GM12878 (cell line): ENCODE results near the gene PIAS1.

Experiments
- CEBPB ChIP-seq, 2 experiments: fragments of 150-350 bp in 1 of 2; IDR thresholded peaks; 2 replicates each; pipeline ENCODE4 v1.6.1; 2012 to 2014; ENCODE audit warnings: low read depth in 2 of 2, low read length in 2 of 2, borderline replicate concordance in 1 of 2, inconsistent platforms in 1 of 2
- EZH2 ChIP-seq: IDR thresholded peaks from 2 replicates; pipeline ENCODE4 v1.6.1; 2012; ENCODE audit warnings: low read depth, mild to moderate bottlenecking, control low read depth, inconsistent platforms, low read length, borderline replicate concordance; ENCODE audit not compliant: control insufficient read depth
- HDAC2 ChIP-seq: fragments of 200-600 bp; sonication (generic); IDR thresholded peaks from 2 replicates; pipeline ENCODE4 v1.6.1; 2017
- NBN ChIP-seq: fragments of 450-650 bp; IDR thresholded peaks from 2 replicates; pipeline ENCODE4 v1.6.1; 2016
- POLR2A ChIP-seq: IDR thresholded peaks from 2 replicates; pipeline ENCODE4 v1.6.1; 2011; ENCODE audit warnings: low read depth, mild to moderate bottlenecking, low read length
- POLR2AphosphoS5 ChIP-seq: IDR thresholded peaks from 2 replicates; pipeline ENCODE4 v1.6.1; 2011; ENCODE audit warnings: mild to moderate bottlenecking, low read length, inconsistent platforms
- SIX5 ChIP-seq: IDR thresholded peaks from 2 replicates; pipeline ENCODE4 v1.6.1; 2011; ENCODE audit warnings: mild to moderate bottlenecking, low read depth, low read length, moderate library complexity; ENCODE audit not compliant: severe bottlenecking
- YY1 ChIP-seq: IDR thresholded peaks from 2 replicates; pipeline ENCODE4 v1.6.1; 2011; ENCODE audit warnings: low read depth, mild to moderate bottlenecking, low read length
- ZZZ3 ChIP-seq: IDR thresholded peaks from 2 replicates; pipeline ENCODE4 v1.6.1; 2011; ENCODE audit warnings: low read depth; ENCODE audit not compliant: control insufficient read depth, insufficient read length
- TF ChIP-seq, protein P1 (sequence below): fragments of 450-650 bp; IDR thresholded peaks from 2 replicates; pipeline ENCODE4 v1.6.1; 2017; ENCODE audit warnings: mild to moderate bottlenecking
- TF ChIP-seq, protein P2 (sequence below), 3 experiments: IDR thresholded peaks in 2 of 3; conservative IDR thresholded peaks in 1 of 3; 2 replicates each; pipeline ENCODE4 v1.5.1; 2011; ENCODE audit warnings: low read depth in 3 of 3, low read length in 3 of 3, mild to moderate bottlenecking in 3 of 3, control low read depth in 2 of 3, moderate library complexity in 2 of 3, inconsistent platforms in 1 of 3, mixed read lengths in 1 of 3; ENCODE audit not compliant: control insufficient read depth in 2 of 3, insufficient read depth in 1 of 3; ENCODE audit errors: extremely low read depth in 1 of 3
- TF ChIP-seq, protein P3 (sequence below): fragments of 450-650 bp; IDR thresholded peaks from 2 replicates; pipeline ENCODE4 v1.6.1; 2016; ENCODE audit warnings: mild to moderate bottlenecking, moderate library complexity, borderline replicate concordance

DNA sequence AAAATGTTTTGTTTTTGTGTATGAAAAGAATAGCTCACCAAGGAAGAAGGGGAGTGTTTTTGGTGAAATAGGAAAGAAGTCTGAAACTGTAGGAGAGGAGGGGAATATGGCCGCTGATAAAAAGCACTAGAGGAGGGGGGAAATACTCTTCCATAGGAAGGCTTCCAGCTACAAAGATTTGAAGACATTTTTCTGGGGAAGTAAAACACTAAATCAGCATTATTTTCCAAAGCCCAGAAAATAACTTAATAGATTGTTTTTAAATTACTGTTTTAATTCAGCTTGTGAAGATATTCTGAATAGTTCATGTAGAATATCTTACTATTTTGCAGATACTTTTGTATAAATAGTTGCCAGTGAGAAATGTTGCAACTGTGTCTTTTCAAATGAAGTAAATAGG lies 96.1 kb downstream of the PIAS1 start:
- TF ChIP-seq, protein P1, sequence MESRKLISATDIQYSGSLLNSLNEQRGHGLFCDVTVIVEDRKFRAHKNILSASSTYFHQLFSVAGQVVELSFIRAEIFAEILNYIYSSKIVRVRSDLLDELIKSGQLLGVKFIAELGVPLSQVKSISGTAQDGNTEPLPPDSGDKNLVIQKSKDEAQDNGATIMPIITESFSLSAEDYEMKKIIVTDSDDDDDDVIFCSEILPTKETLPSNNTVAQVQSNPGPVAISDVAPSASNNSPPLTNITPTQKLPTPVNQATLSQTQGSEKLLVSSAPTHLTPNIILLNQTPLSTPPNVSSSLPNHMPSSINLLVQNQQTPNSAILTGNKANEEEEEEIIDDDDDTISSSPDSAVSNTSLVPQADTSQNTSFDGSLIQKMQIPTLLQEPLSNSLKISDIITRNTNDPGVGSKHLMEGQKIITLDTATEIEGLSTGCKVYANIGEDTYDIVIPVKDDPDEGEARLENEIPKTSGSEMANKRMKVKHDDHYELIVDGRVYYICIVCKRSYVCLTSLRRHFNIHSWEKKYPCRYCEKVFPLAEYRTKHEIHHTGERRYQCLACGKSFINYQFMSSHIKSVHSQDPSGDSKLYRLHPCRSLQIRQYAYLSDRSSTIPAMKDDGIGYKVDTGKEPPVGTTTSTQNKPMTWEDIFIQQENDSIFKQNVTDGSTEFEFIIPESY = no peak
- TF ChIP-seq NBN (no peak), HDAC2 (no peak), POLR2AphosphoS5 (no peak), POLR2A (no peak), YY1 (no peak), ZZZ3 (no peak), CEBPB (IDR thresholded peaks at IDR 0.05; ENCODE audit: borderline replicate concordance in 1 of 2, low read depth in 2 of 2, low read length in 2 of 2) (no peak), EZH2 (no peak), SIX5 (no peak)
- TF ChIP-seq, protein P2, sequence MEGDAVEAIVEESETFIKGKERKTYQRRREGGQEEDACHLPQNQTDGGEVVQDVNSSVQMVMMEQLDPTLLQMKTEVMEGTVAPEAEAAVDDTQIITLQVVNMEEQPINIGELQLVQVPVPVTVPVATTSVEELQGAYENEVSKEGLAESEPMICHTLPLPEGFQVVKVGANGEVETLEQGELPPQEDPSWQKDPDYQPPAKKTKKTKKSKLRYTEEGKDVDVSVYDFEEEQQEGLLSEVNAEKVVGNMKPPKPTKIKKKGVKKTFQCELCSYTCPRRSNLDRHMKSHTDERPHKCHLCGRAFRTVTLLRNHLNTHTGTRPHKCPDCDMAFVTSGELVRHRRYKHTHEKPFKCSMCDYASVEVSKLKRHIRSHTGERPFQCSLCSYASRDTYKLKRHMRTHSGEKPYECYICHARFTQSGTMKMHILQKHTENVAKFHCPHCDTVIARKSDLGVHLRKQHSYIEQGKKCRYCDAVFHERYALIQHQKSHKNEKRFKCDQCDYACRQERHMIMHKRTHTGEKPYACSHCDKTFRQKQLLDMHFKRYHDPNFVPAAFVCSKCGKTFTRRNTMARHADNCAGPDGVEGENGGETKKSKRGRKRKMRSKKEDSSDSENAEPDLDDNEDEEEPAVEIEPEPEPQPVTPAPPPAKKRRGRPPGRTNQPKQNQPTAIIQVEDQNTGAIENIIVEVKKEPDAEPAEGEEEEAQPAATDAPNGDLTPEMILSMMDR (IDR thresholded peaks at IDR 0.05 in 2 of 3, conservative IDR thresholded peaks at IDR 0.05 in 1 of 3; ENCODE audit: control insufficient read depth in 2 of 3, extremely low read depth in 1 of 3, insufficient read depth in 1 of 3, low read depth in 3 of 3, low read length in 3 of 3) = no peak
- TF ChIP-seq, protein P3, sequence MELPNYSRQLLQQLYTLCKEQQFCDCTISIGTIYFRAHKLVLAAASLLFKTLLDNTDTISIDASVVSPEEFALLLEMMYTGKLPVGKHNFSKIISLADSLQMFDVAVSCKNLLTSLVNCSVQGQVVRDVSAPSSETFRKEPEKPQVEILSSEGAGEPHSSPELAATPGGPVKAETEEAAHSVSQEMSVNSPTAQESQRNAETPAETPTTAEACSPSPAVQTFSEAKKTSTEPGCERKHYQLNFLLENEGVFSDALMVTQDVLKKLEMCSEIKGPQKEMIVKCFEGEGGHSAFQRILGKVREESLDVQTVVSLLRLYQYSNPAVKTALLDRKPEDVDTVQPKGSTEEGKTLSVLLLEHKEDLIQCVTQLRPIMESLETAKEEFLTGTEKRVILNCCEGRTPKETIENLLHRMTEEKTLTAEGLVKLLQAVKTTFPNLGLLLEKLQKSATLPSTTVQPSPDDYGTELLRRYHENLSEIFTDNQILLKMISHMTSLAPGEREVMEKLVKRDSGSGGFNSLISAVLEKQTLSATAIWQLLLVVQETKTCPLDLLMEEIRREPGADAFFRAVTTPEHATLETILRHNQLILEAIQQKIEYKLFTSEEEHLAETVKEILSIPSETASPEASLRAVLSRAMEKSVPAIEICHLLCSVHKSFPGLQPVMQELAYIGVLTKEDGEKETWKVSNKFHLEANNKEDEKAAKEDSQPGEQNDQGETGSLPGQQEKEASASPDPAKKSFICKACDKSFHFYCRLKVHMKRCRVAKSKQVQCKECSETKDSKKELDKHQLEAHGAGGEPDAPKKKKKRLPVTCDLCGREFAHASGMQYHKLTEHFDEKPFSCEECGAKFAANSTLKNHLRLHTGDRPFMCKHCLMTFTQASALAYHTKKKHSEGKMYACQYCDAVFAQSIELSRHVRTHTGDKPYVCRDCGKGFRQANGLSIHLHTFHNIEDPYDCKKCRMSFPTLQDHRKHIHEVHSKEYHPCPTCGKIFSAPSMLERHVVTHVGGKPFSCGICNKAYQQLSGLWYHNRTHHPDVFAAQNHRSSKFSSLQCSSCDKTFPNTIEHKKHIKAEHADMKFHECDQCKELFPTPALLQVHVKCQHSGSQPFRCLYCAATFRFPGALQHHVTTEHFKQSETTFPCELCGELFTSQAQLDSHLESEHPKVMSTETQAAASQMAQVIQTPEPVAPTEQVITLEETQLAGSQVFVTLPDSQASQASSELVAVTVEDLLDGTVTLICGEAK = no peak
